HG03064 (cell line): Measurements from ENCODE around the gene STX8.

Experiments used
- ATAC-seq: cut with Tn5 transposase; IDR thresholded peaks from one replicate; pipeline ENCODE4 v1.9.1; 2021; ENCODE audit warnings: low read depth; ENCODE audit not compliant: unreplicated experiment

STX8 gene

GRCh38 chr17:9321890-9322289, 253.7 kb downstream of the STX8 start:
- ATAC-seq, result no peak

DNA sequence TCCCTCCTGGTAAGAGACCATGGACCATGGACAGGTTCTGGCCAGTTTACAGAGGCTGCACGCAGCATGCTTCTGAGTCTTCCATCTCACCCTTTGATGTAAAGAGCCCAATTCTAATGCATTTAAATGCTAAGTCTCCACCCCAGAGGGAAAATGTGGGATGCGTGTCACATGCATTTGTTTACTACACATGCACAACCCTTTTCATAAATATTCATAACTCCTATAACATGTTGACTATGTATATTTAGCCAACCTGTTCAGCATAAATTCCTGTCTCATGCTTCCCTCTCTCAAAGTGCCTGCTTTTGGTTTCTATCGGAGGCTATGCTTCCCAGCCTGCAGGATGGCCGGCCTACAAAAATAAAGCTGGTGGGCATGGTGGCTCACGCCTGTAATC, 260.3 kb downstream of the STX8 start:
- ATAC-seq, result no peak

DNA sequence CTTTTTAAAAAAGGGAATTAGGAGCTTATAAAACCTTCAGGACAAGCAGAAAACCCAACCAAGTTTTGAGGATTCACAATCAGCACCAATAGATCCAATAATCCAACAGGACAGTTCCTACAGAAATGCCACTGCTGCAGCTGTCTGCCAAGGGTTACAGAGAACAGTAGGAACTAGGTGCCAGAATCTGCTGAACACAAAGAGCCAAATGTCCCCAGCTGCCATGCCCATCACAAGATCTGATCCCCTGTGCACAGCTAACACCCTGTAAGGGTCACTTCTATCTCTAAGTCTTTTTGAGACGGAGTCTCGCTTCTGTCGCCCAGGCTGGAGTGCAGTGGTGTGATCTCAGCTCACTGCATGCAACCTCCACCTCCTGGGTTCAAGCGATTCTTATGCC, 262.3 kb downstream of the STX8 start:
- no peak for ATAC-seq

DNA sequence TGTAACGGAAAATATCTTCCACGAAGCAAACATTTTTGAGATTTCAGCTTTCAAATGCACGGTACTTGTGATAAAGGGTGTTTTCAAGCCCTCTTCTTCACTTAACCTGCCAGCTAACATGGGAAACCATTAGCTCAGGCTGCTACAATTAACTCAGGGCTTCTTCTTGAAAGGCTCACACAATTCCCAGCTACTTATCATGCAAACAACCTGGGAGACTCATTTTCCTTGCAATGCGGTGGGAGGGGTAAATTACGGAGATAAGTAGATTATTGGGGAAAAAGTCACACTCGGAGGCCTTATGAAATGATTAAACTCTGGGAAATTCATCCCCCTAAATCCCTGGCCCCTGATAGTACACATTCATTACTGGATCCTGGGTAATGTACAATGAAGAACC, 266.4 kb downstream of the STX8 start:
- ATAC-seq, result no peak

DNA sequence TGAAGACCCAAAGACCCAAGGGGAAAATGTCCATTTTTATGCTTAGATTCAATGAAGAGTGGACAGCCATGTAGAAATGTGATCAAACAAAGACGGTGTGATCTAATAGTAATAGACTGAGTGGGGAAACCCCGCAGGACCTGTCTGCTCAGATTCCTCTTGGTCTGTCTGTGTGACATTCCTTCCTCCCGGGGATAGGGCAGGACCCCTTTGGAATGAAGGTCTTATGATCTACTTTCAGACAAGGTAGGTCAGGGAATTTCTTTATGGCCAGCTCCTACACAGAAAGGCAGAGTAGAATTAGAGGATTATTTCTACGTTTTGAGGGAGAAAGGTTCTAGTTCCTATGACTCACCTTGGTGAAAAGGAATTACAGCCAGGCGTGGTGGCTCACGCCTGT, 267.6 kb downstream of the STX8 start:
- ATAC-seq, result no peak

- no peak for ATAC-seq
These were observed 268.2 kb downstream of the STX8 start for GRCh38 chr17:9307313-9307998.

DNA sequence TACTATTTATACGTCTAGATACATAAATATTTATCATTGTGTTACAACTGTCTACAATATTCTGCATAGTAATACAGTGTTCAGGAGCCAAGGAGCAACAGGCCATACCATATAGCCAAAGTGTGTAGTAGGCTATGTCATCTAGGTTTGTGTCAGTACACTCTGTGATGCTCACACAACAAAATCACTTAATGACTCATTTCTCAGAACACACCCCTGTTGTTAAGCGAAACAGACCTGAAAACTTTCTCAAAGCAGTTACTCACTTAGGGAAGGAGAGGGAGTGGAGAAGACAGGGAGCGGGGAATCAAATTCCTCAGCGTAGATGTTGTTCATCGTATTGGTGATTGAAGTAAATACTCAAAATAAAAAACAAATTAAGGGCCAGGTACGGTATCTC, 269.5 kb downstream of the STX8 start:
- ATAC-seq, result no peak

DNA sequence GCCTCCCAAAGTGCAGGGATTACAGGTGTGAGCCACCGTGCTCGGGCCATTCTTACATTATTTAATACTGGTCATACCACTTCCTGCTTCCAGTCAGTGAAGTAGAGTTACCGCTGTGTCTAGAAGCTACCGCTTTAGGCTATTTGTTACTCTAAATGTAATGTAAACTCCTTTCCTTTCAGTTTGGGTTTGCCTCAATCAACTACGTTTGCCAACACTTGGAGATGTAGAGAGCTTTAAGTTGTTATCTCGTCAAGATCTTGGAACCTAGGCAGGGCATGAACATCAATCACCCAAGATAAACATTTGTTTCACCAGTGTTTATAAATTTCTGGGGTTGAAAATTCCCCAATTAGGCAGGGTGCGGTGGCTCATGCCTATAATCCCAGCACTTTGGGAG, 275.9 kb downstream of the STX8 start:
- no peak for ATAC-seq

- ATAC-seq, result no peak
These were observed 276.8 kb downstream of the STX8 start for GRCh38 chr17:9298776-9299295.

GRCh38 chr17:9298135-9298534, 277.5 kb downstream of the STX8 start:
- ATAC-seq, result no peak

GRCh38 chr17:9294661-9295210, 280.9 kb downstream of the STX8 start:
- ATAC-seq, result no peak

DNA sequence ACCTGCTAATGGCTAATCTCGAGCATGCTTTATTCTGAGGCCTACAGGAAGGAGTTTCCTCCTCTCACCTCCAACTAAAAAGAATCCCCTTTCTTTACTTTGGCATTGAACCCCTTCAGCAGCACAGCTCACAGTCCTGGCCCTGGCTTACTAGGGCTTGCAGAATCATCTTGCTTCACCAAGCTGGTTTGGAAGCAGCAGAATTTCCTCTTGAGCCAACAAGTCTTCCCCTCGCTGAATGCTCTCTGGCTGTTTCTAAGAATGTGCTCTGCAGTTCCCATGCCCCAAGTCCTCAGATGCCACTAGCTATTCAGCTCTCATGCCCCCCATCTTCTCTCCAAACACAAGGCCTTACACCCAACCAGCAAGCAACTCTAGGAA, 283.1 kb downstream of the STX8 start:
- no peak for ATAC-seq

- no peak for ATAC-seq
These were observed 283.6 kb downstream of the STX8 start for GRCh38 chr17:9291912-9292560.

GRCh38 chr17:9290226-9290613, 285.4 kb downstream of the STX8 start:
- no peak for ATAC-seq

GRCh38 chr17:9287306-9287705, 288.3 kb downstream of the STX8 start:
- ATAC-seq, result no peak

GRCh38 chr17:9286434-9286833, 289.2 kb downstream of the STX8 start:
- no peak for ATAC-seq

DNA sequence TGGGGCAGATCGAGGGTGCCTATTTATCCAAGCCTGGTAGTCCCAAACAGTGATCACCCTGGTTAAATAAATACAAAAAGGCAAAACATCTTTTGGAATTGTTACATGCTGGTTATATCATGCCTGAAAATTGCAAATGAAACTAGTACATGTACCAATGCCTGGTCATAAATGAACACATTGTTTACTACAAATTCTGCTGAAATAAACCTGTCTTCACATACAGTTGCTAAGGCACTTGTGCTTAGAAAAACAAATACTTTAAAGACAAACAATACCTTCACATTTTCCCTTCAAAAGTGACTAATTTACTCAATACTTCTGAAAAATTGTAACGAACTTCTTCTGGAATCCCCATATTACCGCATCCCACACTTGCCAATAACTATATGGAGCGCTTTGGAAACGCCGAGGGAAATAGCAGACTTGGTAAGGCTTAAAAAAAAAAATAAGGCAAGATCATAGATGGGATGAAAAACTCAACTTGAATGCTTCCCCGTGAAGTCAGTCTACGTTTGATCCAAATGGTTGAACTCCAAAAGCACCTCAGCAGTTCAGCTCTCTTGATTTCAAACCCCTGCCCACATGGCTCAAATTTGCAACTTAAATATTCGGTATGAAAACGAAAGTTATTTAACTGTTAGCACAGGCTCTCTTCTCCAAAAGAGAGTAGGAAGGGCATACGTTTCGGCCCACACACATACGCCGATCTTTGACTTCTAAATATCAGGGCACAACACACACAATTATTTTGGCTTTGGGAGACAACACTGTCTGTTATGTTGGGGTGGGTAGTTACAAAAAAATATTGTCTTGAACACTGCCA, 289.8 kb downstream of the STX8 start:
- no peak for ATAC-seq

- ATAC-seq, result no peak
These were observed 290.7 kb downstream of the STX8 start for GRCh38 chr17:9284884-9285283.

DNA sequence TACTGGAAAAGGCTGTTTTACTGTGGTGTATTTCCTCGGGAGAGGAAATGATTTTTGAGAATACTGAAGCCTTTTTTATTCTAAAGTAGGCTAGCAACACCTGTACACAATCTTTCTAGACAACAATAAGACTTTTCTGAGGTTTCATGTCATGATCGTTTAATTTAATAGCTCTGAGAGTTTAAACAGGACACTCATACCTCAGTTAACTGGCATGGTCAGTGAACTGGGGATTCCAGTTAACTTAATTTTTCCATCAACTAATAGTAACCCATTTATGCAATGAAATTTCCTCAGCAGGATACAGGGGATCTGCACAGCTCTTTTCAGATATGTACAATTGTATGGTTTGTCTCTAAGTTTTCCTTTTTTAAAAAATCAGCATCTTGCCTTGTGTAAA, 291.7 kb downstream of the STX8 start:
- no peak for ATAC-seq

- ATAC-seq, result no peak
These were observed 295.7 kb downstream of the STX8 start for GRCh38 chr17:9279893-9280292.

DNA sequence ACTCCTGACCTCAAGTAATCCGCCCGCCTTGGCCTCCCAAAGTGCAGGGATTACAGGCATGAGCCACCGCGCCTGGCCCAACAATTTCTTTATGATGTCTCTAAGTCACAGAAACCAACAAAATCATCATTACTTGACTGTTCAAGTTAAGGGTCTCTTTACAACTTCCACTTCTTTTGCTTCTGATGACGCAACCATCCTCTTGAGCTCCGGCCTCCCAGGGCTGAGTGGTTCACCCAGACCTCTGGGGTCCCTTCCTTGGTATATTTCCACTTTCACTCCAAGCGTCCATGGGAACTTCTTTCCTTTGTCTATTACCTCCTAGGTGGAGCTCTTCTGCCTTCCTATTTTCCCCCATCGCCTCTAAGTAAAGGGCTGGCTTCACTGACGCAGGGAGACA, 300.6 kb downstream of the STX8 start:
- no peak for ATAC-seq
